ENCODE measurements around the gene CMSS1.
"Not testable (repeated sequence)": the region's sequence is repeated elsewhere in the genome, so short reads cannot be mapped to it uniquely, and the experiment has no call there.

Gene CMSS1

DNA sequence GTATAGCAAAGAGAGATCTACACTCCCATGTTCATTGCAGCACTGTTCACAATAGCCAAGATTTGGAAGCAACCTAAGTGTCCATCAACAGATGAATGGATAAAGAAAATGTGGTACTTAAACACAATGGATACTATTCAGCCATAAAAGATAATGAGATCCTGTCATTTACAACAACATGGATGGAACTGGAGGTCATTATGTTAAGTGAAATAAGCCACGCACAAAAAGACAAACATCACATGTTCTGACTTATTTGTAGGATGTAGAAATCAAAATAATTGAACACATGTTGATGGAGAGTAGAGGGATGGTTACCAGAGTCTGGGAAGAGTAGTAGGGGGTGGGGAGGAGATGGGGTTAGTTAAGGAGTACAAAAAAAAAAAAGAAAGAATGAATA is 278.6 kb downstream of the CMSS1 start:
- not testable (repeated sequence) for DNase-seq

DNA sequence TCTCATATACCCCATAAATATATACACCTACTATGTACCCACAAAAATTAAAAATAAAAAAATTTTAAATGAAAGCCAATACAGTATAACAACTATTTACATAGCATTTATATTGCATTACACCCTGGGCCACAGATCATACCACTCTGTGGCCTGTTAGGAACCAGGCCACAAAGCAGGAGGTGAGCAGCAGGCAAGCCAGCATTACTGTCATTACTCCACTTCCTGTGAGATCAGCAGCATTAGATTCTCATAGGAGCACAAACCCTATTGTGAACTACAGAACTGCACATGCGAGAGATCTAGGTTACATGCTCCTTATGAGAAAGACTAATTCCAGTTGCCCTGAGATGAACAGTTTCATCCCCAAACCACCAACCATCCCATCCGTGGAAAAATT is 279.2 kb downstream of the CMSS1 start:
- no peak for DNase-seq

DNA sequence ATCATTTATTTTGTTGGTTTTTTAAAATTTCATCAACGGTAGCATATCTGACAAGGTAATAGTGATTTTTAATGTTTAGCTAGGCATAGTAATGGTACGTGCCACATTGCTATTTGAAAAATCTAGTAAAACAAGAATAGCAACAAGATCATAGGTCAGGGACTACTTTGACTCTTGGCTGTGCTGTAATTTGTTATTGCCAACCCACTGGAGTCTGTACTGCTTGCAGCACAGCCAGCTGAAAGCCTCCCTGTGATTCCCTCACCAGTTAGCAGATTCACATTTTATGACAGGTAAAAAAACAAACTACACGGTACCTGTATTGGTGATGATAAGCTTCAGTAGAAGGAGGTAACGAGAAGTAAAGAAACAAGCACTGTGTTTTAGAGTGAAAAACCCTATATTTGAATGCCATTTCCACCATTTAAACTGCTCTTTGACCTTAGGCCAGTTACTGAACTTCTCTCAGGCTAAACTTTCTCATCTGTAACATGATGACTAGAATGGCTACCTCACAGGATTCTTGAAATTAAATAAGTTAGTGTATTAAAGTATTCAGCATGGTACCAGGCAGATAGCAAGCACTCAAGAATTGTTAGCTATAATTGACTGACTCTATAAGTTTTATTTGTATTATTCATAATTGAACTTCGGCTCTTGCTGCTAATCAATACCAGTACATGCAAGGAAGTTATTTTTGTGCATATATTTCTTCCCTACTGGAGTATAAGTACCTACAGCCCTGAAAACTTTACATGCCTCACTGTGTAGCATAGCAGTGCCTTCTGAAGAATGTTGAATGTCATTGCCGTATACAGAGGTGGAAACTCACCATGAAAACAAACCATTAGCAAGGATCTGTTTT is 280.5 kb downstream of the CMSS1 start:
- no peak for DNase-seq

DNA sequence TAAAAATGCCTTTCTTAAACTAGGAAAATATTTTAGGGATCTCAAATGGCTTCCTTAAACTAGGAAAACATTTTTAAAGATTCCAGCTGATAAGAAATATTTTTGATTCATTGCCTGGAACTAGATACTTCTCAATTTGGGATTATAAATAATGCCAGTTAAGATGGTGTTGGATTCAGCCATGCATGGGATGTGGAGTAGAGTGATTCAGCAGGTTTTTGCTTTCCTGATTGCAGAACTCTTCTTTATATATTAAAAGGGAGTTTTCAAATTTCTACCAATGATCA is 281.1 kb downstream of the CMSS1 start:
- no peak for DNase-seq

DNA sequence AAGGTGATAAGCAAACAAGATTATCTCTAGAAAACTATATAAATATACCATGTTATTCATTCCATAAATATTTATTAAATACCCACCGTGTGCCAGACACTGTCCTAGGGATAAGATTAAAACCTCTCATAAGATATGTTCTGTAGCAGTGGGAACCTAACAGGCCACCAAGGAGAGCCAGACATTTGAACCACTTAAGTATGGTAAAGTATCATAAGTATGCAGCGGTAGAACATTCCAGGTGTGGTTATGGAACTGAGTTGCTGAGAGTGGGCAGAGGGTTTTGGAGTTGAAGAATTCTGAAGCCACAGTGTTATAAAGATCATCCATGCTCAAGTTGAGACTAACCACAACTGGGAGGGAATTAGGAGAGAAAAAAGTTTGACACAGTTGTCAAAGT is 282.0 kb downstream of the CMSS1 start:
- no peak for DNase-seq

DNA sequence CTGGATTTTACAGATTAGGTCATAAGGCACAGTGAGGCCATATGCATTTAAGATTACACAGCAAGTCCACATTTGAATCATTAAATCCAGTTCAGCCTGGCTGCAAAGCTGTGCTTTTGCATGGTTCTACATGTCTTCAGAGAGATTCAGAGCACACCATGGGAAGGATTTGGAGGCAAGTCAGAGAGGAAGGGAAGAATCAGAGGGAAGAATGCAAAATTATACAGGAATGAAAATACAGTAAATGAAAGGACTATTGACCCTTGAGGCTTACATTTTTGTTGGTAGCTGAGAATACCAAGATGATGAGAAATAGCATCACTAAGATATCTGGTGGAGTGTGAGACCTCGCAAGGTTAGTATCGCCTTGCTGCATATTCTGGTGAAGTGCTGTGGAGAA is 282.8 kb downstream of the CMSS1 start:
- no peak for DNase-seq

DNA sequence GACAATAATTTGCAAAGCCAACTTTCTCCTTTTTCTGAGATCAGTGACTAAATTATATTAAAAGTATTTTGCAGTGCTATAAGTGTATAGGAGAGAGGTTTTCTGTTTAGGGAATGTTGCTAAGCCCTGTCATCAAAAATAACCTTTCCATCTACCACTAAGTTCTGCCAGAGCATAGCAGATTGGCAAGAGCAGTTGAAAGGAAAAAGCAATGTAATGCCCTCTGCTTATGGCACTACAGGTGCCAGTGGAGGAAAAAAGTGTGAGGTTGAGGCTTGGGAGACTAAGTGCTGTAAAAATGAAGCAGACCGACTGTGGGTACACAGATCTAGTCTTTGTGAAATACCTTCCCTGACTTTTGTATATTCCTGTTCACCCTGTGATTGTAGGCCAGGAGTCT is 285.1 kb downstream of the CMSS1 start:
- DNase-seq, result no peak

DNA sequence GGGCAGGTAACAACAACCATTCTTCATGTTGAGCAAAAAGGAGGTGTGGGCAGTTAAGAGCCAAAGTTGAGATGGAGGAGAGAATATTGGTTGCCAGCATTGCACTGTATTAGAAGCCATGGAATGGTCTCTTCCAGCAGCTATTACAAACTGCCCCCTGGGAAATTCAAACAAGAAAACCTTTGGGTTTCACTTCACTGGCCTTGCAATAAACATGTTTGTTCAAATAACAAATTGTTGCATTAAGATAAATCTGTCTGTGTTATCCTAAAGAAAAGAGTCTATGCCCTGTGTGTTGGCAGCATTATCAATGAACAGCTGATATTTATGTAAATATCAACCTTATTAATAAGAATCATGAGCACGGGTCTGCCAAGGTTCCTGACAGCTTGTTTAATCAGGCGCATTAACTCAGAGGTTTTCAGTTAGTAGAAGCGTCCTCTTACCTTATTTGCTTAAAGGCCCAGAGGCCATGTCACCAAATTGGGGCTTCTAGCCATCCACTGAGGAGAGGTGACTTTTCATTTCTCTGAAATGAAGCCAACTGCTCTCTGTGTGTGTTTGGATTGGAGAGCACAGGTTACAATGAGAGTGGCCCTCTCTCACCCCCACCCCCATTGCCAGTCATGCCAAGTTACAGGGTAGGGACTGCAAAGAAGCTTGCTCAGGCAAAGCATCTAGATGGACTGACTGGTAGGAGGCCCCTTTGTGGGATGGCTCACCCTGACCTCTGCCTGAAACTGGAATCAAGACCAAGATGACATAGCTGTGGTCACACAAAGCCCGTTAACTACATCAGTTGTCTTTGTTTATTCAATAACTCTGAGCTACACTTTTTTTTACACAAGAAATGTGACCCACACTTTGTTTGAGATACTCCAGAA is 286.1 kb downstream of the CMSS1 start:
- no peak for DNase-seq

DNA sequence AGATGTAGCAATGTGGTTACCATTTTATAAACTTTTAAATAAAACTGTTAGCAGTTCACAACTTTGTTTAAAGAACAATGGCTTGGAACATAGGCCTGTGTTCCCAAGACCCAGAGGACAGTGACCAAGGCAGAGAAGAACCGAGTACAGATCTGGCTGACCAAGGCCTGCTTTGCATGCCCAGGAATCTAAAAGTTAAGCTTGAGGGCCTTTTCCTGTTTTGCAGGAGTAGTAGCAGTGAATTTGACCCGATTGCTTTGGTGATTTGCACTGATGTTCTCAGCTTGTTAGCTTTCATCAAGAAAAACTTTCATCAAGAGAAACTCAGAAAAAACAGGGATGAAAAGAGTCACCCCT is 286.8 kb downstream of the CMSS1 start:
- DNase-seq, result no peak

DNA sequence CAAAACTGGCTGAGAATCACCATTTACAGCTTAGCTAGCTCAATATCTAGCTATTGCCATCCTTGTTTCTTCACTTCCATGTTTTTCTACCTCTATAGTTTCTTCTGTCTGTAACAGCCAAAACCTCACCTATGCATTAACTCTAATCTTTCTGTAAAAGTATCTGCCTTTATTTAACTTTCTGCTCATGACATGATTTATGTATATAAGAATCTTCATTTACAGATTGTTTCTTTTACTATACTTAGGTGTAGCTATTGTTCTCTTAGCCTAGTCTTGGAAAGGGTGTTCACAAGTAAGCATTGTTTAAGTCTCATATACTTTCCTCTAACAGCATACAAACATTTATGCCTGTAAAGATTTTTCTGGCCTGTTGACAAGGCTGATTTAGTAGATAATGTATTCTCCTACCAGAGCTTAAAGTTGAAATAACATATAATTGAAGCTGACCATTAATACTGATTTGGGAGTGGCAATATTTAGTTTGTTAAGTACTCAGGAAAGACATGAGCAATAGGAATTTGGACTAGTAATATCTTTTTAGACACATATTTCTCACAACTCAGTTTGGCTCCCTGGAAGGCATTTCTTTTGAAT is 287.3 kb downstream of the CMSS1 start:
- DNase-seq, result no peak

DNA sequence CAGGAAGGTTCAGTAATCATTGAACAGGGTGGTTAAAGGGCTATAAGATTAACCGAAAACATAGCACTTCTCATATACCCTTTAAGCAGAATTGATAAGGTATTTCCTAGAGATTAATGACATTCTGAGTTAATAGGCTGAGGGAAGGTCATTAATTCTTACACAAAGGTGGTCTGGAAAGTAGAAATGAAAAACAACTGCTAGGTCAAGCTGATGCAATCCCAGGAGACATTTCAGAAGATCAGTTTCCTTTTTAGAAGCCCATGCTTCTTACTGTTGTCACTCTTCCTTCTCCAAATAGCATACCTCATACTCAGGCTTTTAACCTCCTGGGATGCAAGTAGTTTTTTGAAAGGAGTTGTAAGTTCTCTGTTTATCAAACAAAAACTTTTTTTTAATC is 287.8 kb downstream of the CMSS1 start:
- no peak for DNase-seq

DNA sequence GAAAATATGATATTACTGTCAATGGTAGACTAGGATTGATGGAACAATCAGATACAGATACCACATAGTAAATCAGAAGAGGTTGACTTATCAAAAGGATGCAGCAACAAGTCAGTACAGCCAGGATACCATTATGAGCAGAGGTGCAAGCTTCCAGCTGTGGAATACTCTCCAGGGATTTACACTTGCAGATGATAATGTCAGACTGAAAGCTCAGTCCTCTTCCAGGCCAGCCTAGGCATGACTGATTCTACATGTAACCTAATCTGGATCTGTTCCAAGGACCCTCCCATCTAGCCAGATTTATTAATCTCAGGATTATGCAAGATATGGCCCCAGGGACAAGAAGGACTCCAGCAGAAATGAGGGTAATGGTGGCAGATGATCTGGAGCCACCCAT is 288.4 kb downstream of the CMSS1 start:
- DNase-seq, result no peak

DNA sequence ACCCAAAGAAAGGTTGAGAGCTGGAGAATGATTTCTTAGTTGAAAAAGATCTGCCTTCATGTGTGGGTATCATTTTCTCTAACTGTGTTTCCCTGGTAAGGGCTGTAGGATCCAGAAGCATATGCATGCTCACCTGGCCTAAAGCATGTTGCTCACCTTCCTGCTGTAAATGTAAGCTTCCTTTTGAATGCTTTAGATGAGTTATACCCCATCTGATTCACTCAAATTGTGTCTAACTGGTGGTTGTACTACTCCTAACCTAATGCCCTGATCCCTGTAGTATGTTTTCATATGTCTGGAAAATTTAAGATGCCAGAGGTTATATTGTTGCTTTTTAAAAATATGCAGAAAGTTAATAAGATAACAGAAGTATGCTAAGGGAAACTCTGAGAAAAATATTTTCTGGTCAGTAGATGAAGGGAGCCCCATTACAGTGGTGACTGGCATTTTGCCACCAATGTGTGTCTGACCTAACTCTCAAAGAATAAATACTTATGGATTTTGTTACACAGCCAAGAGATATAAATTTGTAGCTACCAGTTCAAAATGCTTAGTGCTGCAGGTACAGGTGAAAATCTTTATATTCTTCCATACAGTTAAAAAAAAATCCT is 289.0 kb downstream of the CMSS1 start:
- no peak for DNase-seq

DNA sequence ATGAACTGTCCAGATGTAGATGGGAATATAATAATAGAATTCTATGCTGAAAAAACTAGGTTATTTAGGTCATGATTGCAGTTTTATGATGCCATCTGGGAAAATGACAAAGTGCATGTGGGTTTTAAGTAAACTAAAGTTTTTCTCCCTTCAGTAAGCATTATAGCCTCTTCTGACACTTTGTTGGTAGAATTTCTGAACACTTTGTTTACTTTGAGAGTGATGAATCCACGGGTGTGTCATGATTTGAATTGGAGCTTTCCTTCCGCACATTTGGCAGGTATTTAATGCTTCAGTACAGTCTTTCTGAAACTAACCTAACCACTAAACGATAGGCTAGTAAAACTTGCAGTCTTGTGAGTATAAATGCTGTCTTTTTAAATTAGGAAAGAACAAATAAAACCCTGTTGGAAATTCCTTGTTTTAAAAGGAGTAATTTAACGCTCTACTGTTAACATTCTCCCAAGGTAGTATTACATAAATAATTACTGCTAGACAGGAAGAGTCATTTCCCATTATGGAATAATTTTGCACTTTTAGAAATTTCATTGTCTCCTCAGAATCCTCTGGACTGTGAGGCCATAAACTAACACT is 289.7 kb downstream of the CMSS1 start:
- no peak for DNase-seq

DNA sequence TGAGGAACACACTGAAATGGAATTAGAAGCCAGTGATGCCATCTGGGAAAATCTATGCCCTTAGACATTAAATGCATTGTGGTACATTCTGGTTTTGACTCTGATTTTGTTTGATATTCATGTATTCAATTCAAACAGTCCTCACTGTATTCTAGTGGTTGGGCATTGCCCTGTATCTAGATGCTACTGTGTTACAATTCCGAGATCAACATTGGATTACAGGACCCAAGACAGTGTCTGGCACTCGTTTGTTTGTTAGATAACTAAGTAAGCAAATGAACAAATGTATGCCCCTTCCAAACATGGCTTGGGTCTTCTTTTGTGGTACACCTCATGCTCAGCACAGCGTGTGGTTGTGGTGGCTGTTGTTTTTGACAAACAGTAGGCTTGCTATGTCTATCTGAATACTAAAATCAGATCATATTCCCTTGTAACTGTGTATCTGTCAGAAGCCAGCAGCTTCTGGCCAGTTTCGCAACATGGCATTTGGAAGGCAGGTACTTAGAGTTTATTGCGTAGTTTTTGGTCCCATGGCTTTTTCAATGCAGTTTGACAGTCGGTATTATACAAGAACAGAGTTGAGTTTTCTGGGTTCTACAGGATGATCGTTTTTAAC is 290.9 kb downstream of the CMSS1 start:
- no peak for DNase-seq

DNA sequence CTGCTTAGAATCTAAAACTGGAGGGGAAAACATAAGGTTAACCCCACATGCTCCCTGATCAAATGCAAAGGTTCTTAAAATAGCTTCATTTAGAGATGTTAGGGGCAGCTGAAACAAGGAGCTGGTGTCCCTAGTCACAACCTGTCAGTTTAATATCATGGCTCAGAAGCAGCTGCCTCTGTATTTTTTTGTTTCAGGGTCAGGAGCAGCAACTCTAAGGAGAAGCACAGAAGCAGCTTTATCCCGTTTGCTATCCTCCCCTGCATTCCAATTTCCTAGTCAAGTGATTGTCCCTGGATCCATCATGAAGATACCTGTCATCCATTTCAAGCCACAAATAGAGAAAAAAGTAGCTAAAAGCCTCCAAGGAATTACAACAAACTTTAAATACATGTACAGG is 292.5 kb downstream of the CMSS1 start:
- DNase-seq, result no peak

DNA sequence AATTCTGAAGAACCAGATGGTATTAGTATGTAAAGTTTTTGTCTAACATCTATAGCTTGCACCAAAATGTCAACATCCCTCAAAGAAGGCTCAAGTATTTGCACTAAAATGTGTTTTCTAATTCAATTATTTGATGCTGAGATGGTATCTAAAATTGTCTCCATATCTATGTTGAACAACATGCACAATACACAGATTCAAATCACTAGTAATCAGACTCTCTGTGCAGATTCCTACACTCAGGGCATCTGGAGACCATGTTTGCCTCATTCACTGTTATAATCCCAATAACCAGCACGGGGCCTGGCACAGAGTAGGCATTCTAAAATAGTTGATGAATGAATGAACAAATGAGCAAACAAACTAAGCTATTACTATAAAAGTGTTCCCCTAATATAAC is 294.1 kb downstream of the CMSS1 start:
- DNase-seq, result no peak

DNA sequence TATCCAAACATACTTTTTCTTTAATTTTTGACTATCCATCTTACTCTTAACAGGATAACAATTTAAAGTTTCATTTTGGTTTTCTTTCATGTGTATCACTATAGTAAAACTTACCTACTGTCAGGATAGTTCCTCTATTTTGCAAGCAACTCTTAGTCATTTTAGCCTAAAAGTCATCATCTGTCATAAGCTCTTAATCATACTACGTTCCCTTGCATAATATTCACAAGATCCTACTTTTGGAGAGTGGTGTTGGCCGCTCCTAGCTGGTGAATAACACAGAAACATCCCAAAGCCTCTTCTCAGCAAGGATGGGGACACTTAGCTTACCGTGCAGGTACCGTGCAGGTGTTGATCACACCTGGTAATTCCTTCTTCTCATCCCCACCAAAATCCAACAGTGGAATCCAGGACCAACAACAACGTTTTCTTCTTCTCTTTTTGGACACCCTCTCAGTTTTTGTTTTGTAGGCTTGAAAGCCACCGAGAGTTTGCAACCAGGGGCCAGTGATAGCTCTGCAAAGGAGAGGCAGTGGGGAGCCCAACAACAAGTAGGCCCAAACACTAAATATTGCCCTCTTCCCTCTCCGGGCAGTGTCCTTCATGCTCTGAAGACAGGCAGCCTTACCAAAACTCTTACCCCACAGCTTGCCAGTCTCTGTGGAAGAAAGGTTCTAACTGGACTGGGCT is 296.2 kb downstream of the CMSS1 start:
- no peak for DNase-seq

DNA sequence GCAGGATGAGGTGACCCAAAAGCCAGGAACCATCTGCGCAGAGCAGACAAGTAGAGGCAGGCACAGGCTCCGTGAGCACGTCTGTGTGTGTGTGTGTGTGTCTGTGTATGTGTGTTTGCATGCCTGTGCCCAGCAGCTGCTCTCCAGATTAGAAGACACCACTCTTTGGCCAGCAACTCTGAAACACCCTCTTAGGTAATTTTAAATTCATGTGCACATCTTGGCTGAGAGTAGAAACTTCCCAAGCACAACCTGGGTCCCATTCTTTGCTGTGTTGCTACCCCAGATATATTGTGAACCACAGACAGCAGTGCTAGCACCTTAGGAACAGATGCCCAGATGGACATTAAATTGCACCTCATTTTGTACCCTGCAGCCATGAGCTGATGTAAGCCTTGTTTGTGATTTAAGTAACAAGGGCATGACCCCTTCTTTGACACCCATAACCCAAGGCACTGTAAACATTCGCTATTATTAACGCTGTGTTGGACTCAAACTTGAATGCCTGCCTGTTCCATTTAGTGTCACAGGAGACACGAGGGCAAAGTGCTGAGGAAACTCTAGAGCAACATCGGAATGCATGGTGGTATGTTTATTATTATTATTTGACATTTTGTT is 296.9 kb downstream of the CMSS1 start, which contains the start of gene FILIP1L:
Gene FILIP1L, minus strand, starts transcription at position 89 of the 618 bp plus-strand sequence.
- DNase-seq, result no peak

DNA sequence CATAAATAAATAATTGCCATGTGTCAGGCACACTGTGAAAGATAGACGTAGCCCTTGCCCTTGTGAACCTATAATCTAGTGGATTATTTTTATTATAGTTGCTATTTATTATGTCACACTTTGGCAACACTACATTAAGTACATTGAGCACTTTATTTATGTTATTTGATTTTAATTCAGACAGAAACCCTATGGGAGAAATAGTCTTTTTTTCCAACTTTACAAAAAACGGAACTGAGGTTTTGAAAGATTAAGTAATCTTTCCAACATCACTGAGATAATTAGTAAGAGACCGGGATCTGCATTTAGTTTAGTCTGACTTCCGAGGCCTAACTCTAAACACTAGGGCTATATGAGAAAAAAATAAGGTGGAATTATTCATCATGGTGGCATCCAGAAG is 299.4 kb downstream of the CMSS1 start:
- no peak for DNase-seq

DNA sequence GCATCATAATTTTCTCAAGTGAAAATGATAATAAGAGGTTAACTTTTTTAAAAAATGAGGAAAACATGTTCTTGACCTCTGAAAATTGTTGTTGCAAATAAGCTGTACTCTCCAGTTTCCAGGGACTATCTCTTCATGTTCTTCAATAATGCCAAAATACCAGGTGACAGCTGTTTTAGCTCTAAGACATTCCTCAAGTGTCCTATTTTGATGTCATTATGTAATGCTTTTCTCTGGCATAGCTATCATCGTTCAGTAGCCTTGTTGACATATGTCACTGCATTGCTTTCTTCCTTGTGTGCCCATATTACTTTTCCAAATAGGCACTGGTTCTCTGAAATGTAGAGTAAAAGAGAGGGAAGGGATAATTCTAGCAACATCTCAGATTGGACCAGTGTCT is 302.4 kb downstream of the CMSS1 start:
- DNase-seq, result no peak

DNA sequence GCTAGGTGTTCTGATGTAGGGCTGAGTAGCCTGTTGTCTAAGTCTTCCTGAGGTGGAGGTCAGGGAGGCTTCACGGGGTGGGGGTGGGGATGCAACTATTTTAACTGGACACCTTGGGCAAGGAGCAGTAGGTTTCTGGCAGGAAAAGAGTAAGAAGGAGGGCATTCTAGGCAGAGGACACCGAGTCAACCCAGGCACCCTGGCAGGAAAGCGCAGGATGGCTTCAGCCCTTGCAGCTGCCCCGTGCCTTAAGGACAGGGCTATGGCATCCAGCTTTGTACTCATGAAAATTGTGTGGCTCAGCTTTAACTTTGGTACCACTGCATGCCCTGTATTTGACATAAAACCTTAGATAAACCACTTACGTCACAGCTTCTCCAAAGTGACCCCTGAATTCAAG is 303.0 kb downstream of the CMSS1 start:
- DNase-seq, result no peak

Data from islet precursor cell (in vitro differentiated cells).